GM21723 (cell line): Measurements from ENCODE around the gene KRTAP5-5.
"Not testable (repeated sequence)": the region's sequence is repeated elsewhere in the genome, so short reads cannot be mapped to it uniquely, and the experiment has no call there.

Experiments
- ATAC-seq: cut with Tn5 transposase; IDR thresholded peaks from one replicate; pipeline ENCODE4 v1.9.1; 2021; ENCODE audit warnings: mild to moderate bottlenecking, moderate library complexity; ENCODE audit not compliant: unreplicated experiment

KRTAP5-5 gene

DNA sequence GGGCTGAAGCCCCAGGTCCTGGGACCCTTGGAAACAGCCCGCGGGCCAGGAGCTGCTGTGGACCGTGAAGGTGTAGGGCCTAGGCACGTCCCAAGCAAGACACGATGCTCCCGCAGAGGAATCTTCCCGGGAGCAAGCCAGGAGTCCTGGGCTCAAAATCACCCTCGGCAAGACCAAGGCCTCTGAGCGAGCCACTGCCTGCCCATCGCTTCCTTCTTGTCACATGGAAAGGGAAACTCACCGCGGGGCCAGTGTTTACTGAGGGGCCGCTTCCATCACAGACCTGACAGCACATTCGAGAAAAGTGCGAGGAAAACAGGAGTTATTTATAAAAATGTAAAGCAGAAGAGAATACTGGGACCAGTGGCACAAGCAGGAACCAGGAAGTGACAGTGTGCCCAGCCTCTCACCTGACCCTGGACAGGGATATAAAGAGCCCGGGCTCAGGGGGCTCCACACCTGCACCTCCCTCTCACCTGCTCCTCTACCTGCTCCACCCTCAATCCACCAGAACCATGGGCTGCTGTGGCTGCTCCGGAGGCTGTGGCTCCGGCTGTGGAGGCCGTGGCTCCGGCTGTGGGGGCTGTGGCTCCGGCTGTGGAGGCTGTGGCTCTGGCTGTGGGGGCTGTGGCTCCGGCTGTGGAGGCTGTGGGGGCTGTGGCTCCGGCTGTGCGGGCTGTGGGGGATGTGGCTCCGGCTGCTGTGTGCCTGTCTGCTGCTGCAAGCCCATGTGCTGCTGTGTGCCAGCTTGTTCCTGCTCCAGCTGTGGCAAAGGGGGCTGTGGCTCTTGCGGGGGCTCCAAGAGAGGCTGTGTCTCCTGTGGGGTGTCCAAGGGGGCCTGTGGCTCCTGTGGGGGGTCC, at the start of gene KRTAP5-5:
Gene KRTAP5-5, plus strand, starts transcription at position 450 of the 860 bp plus-strand sequence. Its CDS starts 66 bp downstream, at position 516.
- no peak for ATAC-seq

DNA sequence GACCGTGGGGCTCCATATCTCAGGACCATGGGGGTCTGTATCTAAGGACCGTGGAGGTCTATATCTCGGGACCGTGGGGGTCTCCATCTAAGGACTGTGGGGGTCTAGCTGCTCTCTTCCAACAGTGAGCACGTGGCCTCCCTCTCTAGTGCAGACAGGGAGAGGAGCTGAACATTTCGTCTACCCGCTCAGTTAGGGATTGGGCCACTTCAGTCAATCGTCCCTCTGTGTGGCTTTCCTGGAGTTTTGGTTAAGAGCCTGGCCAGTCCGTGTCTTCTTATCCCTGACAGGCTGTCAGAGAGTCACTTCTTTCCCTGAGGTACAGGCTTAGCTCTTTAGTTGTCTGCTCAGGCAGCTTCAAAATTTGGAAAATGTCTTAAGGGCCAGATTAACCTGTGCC, 47.6 kb upstream of the KRTAP5-5 start:
- ATAC-seq, result no peak

DNA sequence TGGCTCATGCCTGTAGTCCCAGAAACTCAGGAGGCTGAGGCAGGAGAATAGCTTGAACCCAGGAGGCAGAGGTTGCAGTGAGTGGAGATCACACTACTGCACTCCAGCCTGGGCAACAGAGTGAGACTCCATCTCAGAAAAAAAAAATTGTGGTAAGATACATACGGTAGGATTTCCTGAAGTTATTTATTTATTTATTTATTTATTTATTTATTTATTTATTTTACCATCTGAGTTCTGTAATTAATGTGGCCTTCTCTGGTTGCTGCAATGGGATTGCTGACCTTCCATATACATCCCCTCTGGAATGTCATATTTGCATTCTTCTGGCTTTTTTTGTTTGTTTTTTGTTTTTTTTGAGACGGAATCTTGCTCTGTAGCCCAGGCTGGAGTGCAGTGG, 46.7 kb upstream of the KRTAP5-5 start:
- ATAC-seq, result not testable (repeated sequence)

DNA sequence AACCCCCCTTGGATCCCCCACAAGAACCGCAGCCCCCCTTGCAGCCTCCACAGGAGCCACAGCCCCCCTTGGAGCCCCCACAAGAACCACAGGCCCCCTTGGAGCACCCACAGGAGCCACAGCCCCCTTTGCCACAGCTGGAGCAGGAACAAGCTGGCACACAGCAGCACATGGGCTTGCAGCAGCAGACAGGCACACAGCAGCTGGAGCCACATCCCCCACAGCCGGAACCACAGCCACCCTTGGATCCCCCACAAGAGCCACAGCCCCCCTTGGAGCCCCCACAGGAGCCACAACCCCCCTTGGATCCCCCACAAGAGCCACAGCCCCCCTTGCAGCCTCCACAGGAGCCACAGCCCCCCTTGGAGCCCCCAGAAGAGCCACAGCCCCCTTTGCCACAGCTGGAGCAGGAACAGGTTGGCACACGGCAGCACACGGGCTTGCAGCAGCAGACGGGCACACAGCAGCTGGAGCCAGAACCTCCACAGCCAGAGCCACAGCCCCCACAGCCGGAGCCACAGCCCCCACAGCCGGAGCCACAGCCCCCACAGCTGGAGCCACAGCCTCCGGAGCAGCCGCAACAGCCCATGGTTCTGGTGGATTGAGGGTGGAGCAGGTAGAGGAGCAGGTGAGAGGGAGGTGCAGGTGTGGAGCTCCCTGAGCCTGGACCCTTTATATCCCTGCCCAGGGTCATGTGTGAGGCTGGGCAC, 44.8 kb upstream of the KRTAP5-5 start, which contains the start of gene KRTAP5-1:
Gene KRTAP5-1, minus strand, starts transcription at position 623 of the 710 bp plus-strand sequence. Its CDS starts 34 bp downstream, at position 589.
- not testable (repeated sequence) for ATAC-seq

DNA sequence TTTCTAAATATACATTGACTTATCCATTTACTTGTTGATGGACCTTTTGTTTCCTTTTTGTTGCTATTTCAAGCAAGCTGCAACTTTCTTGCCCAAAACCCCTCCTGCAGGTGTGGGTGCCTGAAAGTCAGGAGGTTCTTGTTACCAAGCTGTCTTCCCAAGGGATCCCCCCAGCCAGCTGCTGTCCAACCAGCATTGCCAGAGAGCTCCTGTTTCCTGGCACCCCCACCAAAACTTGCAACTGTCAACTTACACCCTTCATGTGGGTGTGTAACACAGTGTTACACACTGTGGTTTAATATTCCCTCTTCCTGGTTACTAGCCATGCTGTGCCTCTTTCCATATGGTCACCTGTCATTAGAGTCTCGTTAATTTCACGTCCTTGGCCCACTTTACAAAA, 42.9 kb upstream of the KRTAP5-5 start:
- no peak for ATAC-seq

DNA sequence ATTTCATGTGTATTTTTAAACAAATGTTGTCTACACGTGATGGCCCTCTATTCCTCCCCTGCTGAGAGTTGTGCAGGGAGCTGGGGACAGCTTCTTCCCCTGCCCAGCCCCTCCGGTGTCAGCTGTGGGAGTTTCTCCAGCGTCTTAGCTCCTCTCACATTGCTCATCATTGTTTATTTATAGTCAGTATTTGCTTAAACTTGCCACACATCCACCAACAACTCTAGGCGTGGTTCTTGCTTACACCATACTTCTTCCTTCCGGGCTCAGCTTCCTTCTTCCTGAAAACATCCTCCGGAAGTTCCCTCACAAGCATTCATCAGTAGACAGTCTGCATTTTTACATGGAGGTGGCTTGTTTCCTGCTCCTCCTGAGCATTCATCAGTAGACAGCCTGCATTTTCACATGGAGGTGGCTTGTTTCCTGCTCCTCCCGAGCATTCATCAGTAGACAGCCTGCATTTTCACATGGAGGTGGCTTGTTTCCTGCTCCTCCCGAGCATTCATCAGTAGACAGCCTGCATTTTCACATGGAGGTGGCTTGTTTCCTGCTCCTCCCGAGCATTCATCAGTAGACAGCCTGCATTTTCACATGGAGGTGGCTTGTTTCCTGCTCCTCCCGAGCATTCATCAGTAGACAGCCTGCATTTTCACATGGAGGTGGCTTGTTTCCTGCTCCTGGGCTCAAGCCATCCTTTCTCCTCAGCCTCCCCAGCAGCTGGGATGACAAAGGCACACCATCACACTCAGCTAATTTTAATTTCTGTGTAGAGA, 40.2 kb upstream of the KRTAP5-5 start:
- not testable (repeated sequence) for ATAC-seq

GRCh38 chr11:1589996-1590395, 39.6 kb upstream of the KRTAP5-5 start:
- ATAC-seq, result no peak

- ATAC-seq, result no peak
Observed at GRCh38 chr11:1592628-1593027, 36.9 kb upstream of the KRTAP5-5 start.

- not testable (repeated sequence) for ATAC-seq
Observed at GRCh38 chr11:1595994-1596575, 33.5 kb upstream of the KRTAP5-5 start.

- not testable (repeated sequence) for ATAC-seq
Observed at GRCh38 chr11:1596576-1597121, 32.9 kb upstream of the KRTAP5-5 start.

GRCh38 chr11:1597331-1597993, 32.1 kb upstream of the KRTAP5-5 start:
- ATAC-seq, result no peak

DNA sequence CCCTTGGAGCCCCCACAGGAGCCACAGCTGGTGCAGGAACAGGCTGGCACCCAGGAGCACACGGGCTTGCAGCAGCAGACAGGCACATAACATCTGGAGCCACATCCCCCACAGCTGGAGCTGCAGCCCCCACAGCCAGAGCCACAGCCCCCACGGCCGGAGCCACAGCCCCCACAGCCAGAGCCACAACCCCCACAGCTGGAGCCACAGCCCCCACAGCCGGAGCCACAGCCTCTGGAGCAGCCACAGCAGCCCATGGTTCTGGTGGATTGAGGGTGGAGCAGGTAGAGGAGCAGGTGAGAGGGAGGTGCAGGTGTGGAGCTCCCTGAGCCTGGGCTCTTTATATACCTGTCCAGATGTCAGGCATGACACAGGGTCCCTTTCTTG, 31.6 kb upstream of the KRTAP5-5 start, which contains the start of gene KRTAP5-2:
Gene KRTAP5-2, minus strand, starts transcription at position 301 of the 387 bp plus-strand sequence. Its CDS starts 44 bp downstream, at position 257.
- no peak for ATAC-seq

DNA sequence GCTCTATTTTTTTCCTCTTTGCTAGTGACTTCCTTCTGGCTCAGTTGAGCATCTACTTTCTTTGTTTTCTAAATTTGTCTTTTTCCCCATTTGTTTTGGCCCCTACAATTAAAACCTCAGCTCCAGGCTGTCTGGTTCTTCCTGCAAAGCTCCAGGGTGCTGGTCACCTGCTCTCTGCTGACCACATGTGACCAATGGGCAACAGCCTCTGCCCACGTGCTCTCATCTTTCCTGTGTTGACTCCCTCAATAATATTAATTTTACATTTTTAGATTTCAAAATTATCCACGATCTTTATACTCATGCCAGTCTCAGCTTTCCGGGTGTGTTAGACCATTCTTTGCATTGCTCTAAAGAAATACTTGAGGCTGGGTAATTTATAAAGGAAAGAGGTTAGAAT, 31.2 kb upstream of the KRTAP5-5 start:
- ATAC-seq, result not testable (repeated sequence)

GRCh38 chr11:1598816-1599215, 30.8 kb upstream of the KRTAP5-5 start:
- no peak for ATAC-seq

DNA sequence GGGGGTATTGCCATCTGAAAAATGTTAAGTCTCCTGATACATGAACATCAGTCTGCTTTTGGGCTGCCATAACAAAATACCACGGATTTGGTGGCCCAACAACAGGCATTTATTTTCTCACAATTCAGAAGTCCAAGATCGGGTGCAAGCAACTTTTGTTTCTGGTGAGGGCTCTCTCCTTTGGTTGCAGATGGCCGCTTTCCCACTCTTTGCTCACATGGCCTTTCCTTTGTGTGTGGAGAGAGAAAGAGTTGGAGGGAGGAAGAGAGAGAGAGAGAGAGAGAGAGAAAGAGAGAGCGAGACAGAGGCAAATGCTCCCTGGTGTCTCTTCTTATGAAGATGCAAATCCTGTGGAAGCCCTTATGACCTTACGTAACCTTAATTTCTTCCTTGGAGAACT, 28.9 kb upstream of the KRTAP5-5 start:
- ATAC-seq, result no peak

DNA sequence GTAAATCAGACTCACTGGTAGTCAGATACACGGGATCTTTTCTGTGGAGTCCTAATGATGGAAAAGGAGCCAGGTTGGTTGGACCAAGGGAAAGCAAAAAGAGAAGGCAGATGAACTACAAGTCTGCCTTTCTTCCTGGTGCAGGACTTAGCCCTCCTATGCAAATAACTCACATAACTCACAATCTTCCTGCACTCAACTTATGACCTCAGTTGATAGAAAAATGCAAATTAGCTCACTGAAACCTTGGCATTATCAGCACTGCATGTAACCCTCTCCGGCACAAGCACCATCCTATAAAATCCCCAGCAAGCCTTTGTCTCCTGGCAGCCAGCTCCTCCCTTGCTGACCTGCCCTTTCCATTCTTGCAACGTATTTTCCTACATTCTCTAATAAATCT, 27.9 kb upstream of the KRTAP5-5 start:
- ATAC-seq, result not testable (repeated sequence)

- no peak for ATAC-seq
Observed at GRCh38 chr11:1603629-1604028, 25.9 kb upstream of the KRTAP5-5 start.

- ATAC-seq, result no peak
Observed at GRCh38 chr11:1604181-1604580, 25.4 kb upstream of the KRTAP5-5 start.

- no peak for ATAC-seq
Observed at GRCh38 chr11:1604711-1605110, 24.9 kb upstream of the KRTAP5-5 start.

DNA sequence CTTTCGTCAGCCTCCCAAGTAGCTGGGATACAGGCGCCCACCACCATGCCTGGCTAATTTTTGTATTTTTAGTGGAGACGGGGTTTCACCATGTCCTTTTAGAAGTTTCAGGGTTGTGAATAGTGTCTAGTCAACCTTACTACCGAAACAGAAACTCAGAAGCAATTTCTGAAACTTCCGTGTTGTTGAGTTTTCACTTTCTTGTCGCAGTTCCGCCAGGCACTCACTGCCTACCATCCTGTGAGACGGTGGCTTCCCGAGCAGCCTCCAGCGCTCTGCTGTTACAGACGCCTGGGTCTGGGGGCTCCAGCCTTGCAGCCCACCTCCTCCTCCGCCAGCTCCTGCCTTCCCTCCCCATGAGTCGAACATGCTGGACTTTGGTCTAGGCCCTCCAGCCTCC, 23.7 kb upstream of the KRTAP5-5 start:
- ATAC-seq, result peak; percentile 93
